SK-N-DZ (cell line): ENCODE results near the gene KYNU.
A peak's percentile ranks its signal among the peaks of the same experiment; 100 is the strongest.

Source experiments
- DNase-seq: peaks from one replicate; pipeline ENCODE4 v3.0.0-alpha.2; 2015; ENCODE audit warnings: low spot score

KYNU gene

DNA sequence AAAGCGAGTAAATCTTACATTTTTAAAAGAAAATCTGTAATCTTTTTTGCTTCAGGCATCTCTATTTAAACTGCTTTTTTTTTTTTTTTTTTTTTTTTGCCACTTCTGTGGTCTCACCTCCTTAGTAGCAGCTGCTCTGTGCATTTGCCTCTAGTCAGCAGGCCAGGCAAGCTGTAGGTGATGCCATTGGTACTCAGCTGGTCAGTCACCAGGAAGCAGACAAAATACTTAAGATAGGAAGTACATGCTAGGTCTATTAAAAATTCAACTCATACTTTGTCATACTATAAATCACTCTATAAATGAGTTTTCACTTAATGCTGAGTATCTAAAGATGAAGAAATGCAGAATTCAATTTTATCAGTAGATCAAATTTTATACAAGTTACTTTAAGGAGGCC is 83.7 kb downstream of the KYNU start:
- no peak for DNase-seq

- DNase-seq = no peak
Observed at GRCh38 chr2:142965443-142965842, 88.0 kb downstream of the KYNU start.

GRCh38 chr2:142966284-142966683 is 88.8 kb downstream of the KYNU start:
- no peak for DNase-seq

DNA sequence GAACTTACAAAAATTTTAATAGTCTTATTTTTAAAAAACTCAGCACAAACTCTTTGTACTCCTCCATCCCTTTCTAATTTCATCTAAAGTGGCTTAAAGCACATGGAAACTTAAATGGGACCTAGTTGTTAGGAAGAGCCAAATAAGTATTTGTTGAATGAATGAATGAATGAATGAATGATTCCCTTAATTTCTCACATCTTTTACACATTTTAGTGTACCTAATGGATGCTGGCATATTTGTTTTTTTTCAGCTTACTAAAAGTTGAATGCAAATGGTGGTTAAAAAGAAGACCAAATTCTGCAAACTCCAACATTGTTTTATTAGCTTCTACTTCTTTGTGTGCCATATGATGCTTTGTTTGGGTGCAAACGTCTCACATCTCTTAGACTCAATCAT is 89.6 kb downstream of the KYNU start:
- DNase-seq = no peak

DNA sequence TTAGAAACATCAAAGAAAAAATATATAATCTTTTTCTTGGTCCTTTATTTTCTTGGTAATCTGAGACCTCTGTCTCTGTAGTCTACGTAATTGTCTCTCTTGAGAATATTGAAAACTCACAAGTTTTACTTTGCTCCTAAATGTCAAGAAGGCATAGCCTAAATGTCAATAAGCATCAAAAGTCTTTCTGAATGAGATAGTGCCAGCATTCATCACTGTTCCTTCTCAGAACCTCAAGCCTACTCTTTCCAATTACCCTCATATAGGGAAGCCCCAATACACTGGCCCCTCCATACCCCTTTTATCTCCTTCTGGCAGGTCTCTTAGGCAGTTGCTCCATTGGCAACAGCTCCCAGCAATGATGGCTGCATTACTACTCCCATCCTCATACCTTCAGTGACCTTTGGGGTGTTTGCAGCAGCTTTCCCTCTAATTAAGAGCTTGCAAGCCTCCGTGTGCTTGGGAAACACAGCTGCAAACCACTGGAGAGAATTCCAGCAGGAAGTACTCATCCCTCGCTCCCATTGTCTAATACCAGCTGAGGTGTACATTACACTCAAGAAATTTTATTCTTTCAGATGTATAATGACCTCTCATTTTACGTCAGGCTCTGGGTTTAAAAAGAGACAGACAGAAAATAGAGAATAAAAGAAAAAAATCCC is 95.8 kb downstream of the KYNU start:
- DNase-seq = no peak

DNA sequence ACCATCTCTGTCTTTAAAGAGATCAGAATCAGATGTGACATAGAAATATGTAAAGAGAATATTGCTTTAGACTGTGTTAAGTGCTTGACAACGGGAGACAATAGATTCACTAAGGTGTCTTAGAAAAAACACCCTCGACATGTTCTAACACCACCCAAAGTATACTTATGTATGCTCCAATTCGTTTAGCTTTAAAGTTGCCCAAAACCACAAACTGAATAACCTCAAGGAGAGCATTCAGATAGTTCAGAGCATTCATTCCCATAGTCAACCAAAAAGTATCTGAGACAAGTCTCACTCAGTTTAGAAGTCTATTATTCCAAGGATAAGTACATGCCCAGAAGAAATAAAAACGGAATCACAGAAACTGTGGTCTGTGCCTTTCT is 96.4 kb downstream of the KYNU start:
- no peak for DNase-seq

DNA sequence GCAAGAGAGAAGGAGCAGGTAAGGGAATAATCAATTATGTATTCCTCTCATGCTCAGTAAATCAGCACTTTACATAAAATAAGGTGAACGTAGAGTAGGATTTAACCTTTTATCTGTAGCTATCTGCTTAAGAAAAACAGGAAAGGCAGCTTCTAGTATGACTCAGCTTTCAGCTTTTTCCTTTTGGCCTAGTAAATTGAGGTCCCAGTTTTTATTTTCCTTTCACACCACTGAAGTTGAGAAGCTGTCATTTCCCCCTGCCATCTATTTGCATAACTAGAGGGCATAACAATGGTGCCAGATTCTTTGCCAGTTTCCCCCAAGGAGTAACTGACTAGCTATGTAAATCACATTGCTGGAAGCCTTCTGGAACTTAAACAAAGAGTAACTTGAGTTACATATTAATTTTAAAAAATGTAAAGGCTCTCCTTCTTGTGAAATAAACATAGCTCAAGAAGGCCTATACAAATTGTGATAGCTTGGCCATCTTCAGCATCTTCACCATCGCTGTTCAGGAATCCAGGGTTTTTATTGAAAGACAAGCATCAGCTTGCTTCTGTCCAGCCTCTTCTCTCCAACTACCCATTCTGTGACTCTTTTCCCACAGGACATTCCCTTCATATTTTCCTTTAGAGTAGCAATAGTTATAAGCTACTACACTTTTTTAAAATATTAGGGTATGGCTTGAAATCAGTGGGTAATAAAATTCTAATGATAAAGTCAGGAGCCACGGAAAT is 97.0 kb downstream of the KYNU start:
- no peak for DNase-seq

GRCh38 chr2:142975239-142975638 is 97.8 kb downstream of the KYNU start:
- no peak for DNase-seq

GRCh38 chr2:142980246-142981068 is 103.0 kb downstream of the KYNU start:
- DNase-seq = peak; percentile 12

GRCh38 chr2:142981069-142981378 is 103.6 kb downstream of the KYNU start:
- DNase-seq = no peak

DNA sequence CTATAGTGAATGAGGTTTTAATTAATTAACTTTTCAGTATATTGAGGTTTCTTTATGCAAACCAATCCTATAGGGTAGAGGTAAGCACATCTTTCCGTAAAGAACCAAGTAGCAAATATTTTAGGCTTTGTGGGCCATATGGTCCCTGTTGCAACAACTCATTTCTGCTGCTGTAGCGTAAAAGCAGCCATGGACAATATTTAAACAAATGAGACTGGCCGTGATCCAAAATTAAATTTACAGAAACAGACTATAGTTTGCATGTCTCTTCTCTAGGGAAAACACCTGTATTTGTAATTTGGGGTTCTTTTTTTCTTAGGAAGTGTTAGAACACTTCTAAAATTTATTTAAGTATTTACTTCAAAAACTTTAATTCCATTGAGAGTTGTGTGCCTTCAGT is 104.3 kb downstream of the KYNU start:
- DNase-seq = no peak

- no peak for DNase-seq
Observed at GRCh38 chr2:142983174-142983573, 105.7 kb downstream of the KYNU start.

- no peak for DNase-seq
Observed at GRCh38 chr2:142984657-142985056, 107.2 kb downstream of the KYNU start.

DNA sequence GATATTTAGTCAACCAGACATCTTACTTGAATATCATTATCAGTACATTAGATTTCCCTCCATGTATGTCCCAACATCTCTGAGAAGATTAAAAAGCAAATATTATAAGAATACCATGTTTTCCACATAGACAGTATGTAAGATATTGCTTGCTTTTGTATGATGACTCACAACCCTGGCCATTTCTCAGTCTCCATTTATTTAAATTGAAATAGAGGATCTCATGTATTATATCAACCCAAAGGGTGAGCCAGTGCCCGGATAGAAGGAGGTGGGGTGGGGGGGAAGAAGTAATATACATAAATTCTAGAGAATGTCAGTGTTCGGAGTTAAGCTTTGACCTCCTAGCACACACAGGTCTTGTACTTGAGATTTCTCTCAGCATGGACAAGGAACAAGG is 109.6 kb downstream of the KYNU start:
- DNase-seq = no peak

GRCh38 chr2:142989273-142990204 is 112.1 kb downstream of the KYNU start:
- DNase-seq = peak; percentile 21

DNA sequence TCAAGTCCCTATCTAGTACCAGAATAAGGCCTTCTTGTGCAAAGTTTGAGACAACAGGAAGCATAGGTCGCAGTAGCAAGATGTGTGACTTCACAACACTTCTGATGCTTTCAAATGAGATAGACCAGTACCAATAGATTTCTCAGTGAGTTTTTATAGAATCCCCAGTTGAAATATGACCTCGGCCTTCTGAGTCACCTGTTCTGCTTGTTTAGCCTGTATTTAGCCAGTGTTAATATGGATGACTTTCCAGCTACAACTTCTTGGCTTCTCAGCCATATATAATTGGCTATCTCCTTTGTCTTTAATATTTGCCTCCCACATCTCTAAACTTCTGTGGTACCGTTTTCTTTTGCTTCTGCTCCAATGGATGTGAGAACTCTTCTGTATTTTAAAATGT is 113.8 kb downstream of the KYNU start:
- DNase-seq = no peak

GRCh38 chr2:142992840-142993239 is 115.4 kb downstream of the KYNU start:
- no peak for DNase-seq

DNA sequence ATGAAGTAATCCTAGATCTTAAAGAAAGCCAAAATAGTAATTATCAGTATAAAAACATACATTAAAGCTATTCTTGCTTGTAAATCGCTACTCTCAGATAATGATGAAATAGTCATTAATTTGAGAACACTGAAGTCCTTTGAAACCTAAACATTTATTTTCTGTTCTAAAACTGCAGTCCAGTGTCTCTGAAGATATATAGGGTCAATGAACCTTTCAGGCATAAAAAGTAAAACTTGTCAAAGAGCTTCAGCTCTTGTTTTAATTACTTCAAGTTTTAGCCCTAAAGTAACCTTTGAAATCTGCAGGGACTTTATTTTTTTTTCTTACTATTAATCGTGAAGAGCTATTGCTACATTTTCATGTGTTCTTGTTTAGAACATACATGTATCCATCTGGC is 116.3 kb downstream of the KYNU start:
- DNase-seq = no peak

DNA sequence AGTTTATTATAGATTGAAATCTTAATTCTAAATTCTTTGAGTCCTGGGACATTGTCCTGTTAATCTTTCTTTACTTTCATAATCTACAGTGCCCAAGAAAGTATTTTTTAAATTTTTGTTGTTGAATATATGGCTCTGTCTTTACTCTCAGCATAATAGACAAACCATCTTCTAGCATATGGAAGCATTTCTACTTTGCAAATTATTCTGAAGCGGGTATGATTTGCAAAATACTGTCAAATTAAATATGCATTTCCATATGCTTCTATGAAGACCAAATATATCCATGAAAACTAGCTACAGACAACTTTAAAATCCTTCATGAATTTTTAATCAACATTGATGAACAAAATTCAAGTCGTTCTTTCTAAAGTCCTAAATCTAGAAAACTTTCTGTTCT is 117.2 kb downstream of the KYNU start:
- DNase-seq = no peak

DNA sequence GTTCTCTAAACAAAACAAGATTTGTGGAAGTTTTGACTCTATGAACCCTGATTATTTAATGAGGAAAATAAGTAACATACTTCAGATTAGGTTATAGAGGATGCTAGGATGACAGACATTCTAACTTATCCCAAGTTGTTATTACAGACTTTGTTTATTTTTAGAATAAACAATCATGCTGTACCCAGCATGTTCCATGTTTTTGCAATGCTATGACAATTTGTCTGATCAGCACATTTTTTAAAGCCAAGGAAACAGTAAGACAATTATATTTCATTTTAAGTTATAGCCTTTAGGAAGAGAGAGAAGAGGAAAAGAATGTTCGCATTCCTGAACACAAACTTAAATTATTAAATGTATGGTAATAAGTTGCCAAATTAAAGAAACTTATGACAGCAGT is 119.8 kb downstream of the KYNU start:
- DNase-seq = no peak

DNA sequence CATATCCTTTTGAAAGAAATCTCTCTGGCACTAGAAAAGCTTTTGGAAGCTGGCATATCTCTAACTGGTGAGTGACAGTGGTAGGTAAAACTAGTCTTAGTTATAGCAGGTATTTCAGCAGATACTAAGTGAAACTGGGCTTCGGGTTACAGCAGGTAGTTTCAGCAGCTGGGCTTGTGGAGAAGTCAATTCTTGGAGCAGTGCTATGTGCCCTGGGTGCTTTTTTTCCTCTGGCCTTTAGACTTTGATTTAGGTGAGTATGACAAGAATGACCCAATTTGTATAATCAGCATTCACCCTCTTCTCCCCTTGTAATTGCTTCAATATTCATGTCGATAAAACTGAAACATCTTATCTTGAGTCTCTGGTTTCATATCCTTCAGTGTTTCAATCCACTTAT is 123.1 kb downstream of the KYNU start:
- DNase-seq = no peak

DNA sequence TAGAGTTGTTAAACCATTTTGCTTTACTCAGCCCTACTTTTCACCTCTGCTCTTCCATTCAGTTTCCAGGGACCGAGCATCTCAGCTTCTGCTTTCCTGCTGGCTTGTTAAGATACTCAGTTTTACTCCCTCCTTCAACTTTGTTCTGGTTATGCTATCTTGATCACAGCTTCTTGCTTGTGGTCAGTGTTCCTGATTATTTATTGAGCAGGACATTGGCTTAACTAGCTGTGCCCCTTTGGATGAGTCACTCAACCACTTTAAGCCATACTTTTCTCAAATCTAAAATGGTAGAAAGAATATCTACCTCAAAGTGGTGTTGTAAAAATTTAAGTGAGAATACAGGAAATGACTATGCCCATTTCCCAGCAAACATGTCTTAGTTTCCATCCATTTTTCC is 124.0 kb downstream of the KYNU start:
- no peak for DNase-seq
